PC-9 (cell line): ENCODE results near the gene TBX5. TPM values are rescaled to one million over a fixed set of nuclear protein-coding genes. Genes with fewer than 3 reads are reported as not detected.

ENCODE experiments used
- BruUV-seq: library from RNA; stranded (reverse); fragments of 400-500 nt; replicated peaks from 2 replicates; lab custom pipeline; 2021; lab: Mats Ljungman, UMichigan
- CTCF ChIA-PET: fragments of 300-600 bp; sonication (Branson Sonifier 250); formaldehyde crosslinking; loops from one replicate; lab custom pipeline; 2022; ENCODE audit warnings: antibody characterized with exemption; lab: Charles Lee
- POLR2A ChIA-PET: fragments of 300-600 bp; sonication (Branson Sonifier 250); formaldehyde crosslinking; loops from one replicate; lab custom pipeline; 2022; ENCODE audit warnings: antibody characterized with exemption; ENCODE audit not compliant: unreplicated experiment; lab: Charles Lee
- DNase-seq, 2 experiments: peaks; one replicate each; pipeline versions ENCODE4 v3.0.0 to v3.0.0-alpha.2; 2015 to 2022; ENCODE audit warnings: mixed read lengths in 1 of 2
- H2AFZ ChIP-seq: fragments of 200-600 bp; sonication (generic); 2 replicates; pipeline ENCODE4 v1.8.1; 2017; ENCODE audit warnings: antibody characterized with exemption
- H3F3A ChIP-seq: fragments of 200-600 bp; sonication (generic); 2 replicates; pipeline ENCODE4 v1.8.1; 2017; ENCODE audit warnings: antibody characterized with exemption, mild to moderate bottlenecking, low read depth; ENCODE audit not compliant: insufficient read depth
- H3K27ac ChIP-seq: fragments of 200-600 bp; sonication (generic); 2 replicates; pipeline ENCODE4 v1.6.1; 2016; ENCODE audit warnings: mixed run types
- H3K27me3 ChIP-seq: fragments of 200-600 bp; sonication (generic); 2 replicates; pipeline ENCODE4 v1.6.1; 2016; ENCODE audit warnings: low read depth, mixed run types; ENCODE audit not compliant: insufficient read depth
- H3K36me3 ChIP-seq: fragments of 200-600 bp; sonication (generic); 2 replicates; pipeline ENCODE4 v1.6.1; 2016; ENCODE audit warnings: low read depth, mixed run types
- H3K4me1 ChIP-seq: fragments of 200-600 bp; sonication (generic); replicated peaks from 2 replicates; pipeline ENCODE4 v1.6.1; 2016; ENCODE audit warnings: mixed run types; ENCODE audit not compliant: insufficient read depth
- H3K4me2 ChIP-seq: fragments of 200-600 bp; sonication (generic); 2 replicates; pipeline ENCODE4 v1.6.1; 2017; ENCODE audit warnings: mixed run types
- H3K4me3 ChIP-seq: fragments of 200-600 bp; sonication (generic); 2 replicates; pipeline ENCODE4 v1.6.1; 2016; ENCODE audit warnings: mixed run types
- H3K79me2 ChIP-seq: fragments of 200-600 bp; sonication (generic); 2 replicates; pipeline ENCODE4 v1.6.1; 2017; ENCODE audit warnings: low read depth, mixed run types
- H3K9me2 ChIP-seq: fragments of 200-600 bp; sonication (generic); 2 replicates; pipeline ENCODE4 v1.8.1; 2017; ENCODE audit warnings: mild to moderate bottlenecking; ENCODE audit not compliant: insufficient read depth
- H3K9me3 ChIP-seq: fragments of 200-600 bp; sonication (generic); 2 replicates; pipeline ENCODE4 v1.8.1; 2016; ENCODE audit warnings: low read depth; ENCODE audit not compliant: insufficient read depth
- H4K20me1 ChIP-seq: fragments of 200-600 bp; sonication (generic); 2 replicates; pipeline ENCODE4 v1.8.1; 2017; ENCODE audit not compliant: insufficient read depth
- CTCF ChIP-seq: fragments of 200-600 bp; sonication (generic); conservative IDR thresholded peaks from 2 replicates; pipeline ENCODE4 v1.6.1; 2017; ENCODE audit warnings: mixed run types, antibody characterized with exemption, mild to moderate bottlenecking, moderate library complexity
- EZH2 ChIP-seq: fragments of 200-600 bp; sonication (generic); IDR thresholded peaks from 2 replicates; pipeline ENCODE4 v1.8.0; 2017; ENCODE audit warnings: antibody characterized with exemption, low read depth
- intact Hi-C: fragments of 100-400 bp; cut with micrococcal nuclease; formaldehyde crosslinking; loops from one replicate; pipeline ENCODE4 v1.10.0; 2022; ENCODE audit not compliant: unreplicated experiment
- total RNA-seq: library from RNA; stranded (reverse); gene quantifications from 2 replicates; pipeline ENCODE4 v1.2.3, GENCODE V29; 2021

TBX5 gene
- total RNA-seq, 1 experiment from 2014 or later, result not detected

GRCh38 chr12:114347861-114348260 lies 58.1 kb downstream of the TBX5 start:
- CTCF ChIA-PET, result no interaction called here
- no peak overlapping the region for H3K4me2 ChIP-seq
- no peaks in the 10 kb centered on the region for H3F3A ChIP-seq
- intact Hi-C loops, result no loop called here
- H3K36me3 ChIP-seq, result no peaks in the 10 kb centered on the region
- POLR2A ChIA-PET, result no interaction called here
- no peak for DNase-seq
- TF ChIP-seq EZH2, result no peak
- no peak for TF ChIP-seq CTCF
- no peaks in the 10 kb centered on the region for H3K4me1 ChIP-seq
- no TSS peak for BruUV-seq
- no peak overlapping the region for H3K27ac ChIP-seq
- no peaks in the 10 kb centered on the region for H3K9me3 ChIP-seq
- no peaks in the 10 kb centered on the region for H3K79me2 ChIP-seq
- peaks cover 18% of the 10 kb centered on the region; the same call in 1 of the 2 replicates for H3K27me3 ChIP-seq
- no peak overlapping the region for H2AFZ ChIP-seq
- no peaks in the 10 kb centered on the region for H3K9me2 ChIP-seq
- H4K20me1 ChIP-seq, result no peaks in the 10 kb centered on the region
- H3K4me3 ChIP-seq, result no peak overlapping the region

GRCh38 chr12:114344831-114345230 lies 61.1 kb downstream of the TBX5 start:
- Histone ChIP-seq H2AFZ (no peak overlapping the region), H3K9me2 (no peaks in the 10 kb centered on the region), H3F3A (no peaks in the 10 kb centered on the region), H3K4me1 (no peaks in the 10 kb centered on the region), H4K20me1 (no peaks in the 10 kb centered on the region), H3K9me3 (no peaks in the 10 kb centered on the region), H3K79me2 (no peaks in the 10 kb centered on the region), H3K4me2 (no peak overlapping the region), H3K27me3 (peaks cover 11% of the 10 kb centered on the region), H3K27ac (no peak overlapping the region), H3K36me3 (no peaks in the 10 kb centered on the region), H3K4me3 (no peak overlapping the region)
- ChIA-PET POLR2A (no interaction called here), CTCF (no interaction called here)
- intact Hi-C loops, result no loop called here
- TF ChIP-seq EZH2, result no peak
- TF ChIP-seq CTCF, result no peak
- no peak for DNase-seq
- no TSS peak for BruUV-seq

DNA sequence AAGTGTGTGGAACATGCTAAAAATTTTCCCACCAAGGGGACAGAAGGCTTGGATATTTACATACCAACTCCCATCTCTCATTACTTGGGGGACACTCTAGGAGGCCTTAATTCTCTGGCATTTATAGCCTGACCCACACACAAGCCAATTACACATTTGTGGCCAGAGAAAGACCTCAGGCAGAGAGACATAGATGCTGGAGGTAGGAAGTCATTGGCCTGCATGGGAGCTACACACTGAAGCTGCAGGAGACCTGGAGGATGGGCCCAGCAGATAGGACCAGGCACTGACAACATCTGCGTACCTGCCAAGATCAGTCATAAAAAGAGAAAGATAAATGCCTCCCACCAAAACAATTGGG lies 61.7 kb downstream of the TBX5 start:
- TF ChIP-seq CTCF (no peak), EZH2 (no peak)

More for the DNA sequence above, 61.7 kb downstream of the TBX5 start:
- Histone ChIP-seq H3K4me1 (no peaks in the 10 kb centered on the region), H3K4me3 (no peak overlapping the region), H3K27ac (no peak overlapping the region), H3K79me2 (no peaks in the 10 kb centered on the region), H3K9me3 (no peaks in the 10 kb centered on the region), H3K27me3 (peaks cover 11% of the 10 kb centered on the region), H3K4me2 (no peak overlapping the region), H3K36me3 (no peaks in the 10 kb centered on the region), H2AFZ (no peak overlapping the region), H3F3A (no peaks in the 10 kb centered on the region), H4K20me1 (no peaks in the 10 kb centered on the region), H3K9me2 (no peaks in the 10 kb centered on the region)
- ChIA-PET CTCF (no interaction called here), POLR2A (no interaction called here)
- DNase-seq, result no peak
- intact Hi-C loops, result no loop called here
- BruUV-seq, result no TSS peak
